ENCODE results near the gene AFMID.

DNA sequence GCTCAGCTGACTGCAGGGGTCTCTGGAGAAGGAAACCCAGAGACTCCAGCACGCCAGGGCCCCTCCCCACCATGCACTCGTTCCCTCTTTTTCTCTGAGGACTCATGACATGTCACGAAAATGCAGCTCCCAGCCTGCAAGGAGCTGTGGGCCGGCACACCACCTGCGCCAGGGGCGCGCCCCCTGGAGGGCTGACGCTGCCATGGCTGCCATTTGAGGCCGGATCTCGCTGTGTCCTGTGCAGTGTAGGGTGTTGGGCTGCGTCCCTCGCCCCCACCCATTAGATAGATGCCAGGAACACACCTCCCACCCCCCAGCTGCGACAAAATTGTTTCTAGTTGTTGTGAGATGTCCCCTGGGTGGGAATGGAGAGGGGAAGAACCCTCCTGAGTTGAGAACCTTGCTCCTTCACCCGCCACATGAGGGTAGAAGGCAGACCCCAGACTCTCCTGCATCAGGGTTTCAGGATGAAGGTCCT is 10.6 kb upstream of the AFMID start:
- TF ChIP-seq, protein P1, sequence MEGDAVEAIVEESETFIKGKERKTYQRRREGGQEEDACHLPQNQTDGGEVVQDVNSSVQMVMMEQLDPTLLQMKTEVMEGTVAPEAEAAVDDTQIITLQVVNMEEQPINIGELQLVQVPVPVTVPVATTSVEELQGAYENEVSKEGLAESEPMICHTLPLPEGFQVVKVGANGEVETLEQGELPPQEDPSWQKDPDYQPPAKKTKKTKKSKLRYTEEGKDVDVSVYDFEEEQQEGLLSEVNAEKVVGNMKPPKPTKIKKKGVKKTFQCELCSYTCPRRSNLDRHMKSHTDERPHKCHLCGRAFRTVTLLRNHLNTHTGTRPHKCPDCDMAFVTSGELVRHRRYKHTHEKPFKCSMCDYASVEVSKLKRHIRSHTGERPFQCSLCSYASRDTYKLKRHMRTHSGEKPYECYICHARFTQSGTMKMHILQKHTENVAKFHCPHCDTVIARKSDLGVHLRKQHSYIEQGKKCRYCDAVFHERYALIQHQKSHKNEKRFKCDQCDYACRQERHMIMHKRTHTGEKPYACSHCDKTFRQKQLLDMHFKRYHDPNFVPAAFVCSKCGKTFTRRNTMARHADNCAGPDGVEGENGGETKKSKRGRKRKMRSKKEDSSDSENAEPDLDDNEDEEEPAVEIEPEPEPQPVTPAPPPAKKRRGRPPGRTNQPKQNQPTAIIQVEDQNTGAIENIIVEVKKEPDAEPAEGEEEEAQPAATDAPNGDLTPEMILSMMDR (IDR thresholded peaks at IDR 0.05), result peak; percentile 93
- no peak for TF ChIP-seq EZH2 (IDR thresholded peaks at IDR 0.05; ENCODE audit: borderline replicate concordance, insufficient read depth, low read depth, low read length, poor library complexity, severe bottlenecking)
